Fibroblast of pulmonary artery (primary cell): ENCODE measurements around the gene CCDC12.

Experiments used
- DNase-seq: peaks from one replicate; pipeline ENCODE4 v3.0.0-alpha.2; 2010; ENCODE audit warnings: low read depth
- H3K4me3 ChIP-seq: replicated peaks from 2 replicates; pipeline ENCODE4 v1.5.1; 2011; ENCODE audit warnings: low read depth, mild to moderate bottlenecking, control low read depth, low read length, moderate library complexity
- TF ChIP-seq, protein P1 (sequence below): IDR thresholded peaks from 2 replicates; pipeline ENCODE4 v1.5.1; 2011; ENCODE audit warnings: mild to moderate bottlenecking, control low read depth, low read length, inconsistent platforms; ENCODE audit errors: missing control alignments

CCDC12 gene

DNA sequence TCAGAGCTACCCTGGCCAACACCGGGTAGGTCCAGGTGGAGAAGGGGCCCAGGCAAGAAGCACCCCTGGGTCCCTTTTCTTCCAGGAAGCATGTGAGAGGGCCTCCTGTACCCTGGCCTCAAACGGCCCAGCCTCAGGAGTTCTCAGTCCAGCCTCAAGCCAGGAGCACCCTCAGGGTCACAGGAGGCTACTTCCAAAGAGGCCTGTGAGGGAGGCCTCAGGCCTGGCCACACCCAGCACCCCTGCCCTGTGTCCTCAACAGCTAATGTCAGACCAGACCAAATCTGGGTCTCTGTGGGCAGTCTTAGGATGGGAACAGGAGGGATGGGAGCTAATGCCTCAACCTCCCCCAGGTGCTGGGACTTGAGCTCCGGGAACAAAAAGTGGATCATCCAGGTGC lies 75.5 kb downstream of the CCDC12 start:
- TF ChIP-seq, protein P1, sequence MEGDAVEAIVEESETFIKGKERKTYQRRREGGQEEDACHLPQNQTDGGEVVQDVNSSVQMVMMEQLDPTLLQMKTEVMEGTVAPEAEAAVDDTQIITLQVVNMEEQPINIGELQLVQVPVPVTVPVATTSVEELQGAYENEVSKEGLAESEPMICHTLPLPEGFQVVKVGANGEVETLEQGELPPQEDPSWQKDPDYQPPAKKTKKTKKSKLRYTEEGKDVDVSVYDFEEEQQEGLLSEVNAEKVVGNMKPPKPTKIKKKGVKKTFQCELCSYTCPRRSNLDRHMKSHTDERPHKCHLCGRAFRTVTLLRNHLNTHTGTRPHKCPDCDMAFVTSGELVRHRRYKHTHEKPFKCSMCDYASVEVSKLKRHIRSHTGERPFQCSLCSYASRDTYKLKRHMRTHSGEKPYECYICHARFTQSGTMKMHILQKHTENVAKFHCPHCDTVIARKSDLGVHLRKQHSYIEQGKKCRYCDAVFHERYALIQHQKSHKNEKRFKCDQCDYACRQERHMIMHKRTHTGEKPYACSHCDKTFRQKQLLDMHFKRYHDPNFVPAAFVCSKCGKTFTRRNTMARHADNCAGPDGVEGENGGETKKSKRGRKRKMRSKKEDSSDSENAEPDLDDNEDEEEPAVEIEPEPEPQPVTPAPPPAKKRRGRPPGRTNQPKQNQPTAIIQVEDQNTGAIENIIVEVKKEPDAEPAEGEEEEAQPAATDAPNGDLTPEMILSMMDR = no peak
- no peak overlapping the region for H3K4me3 ChIP-seq

GRCh38 chr3:46900356-46900755 lies 76.2 kb downstream of the CCDC12 start:
- H3K4me3 ChIP-seq = no peak overlapping the region
- TF ChIP-seq, protein P1 = no peak
- no peak for DNase-seq

More for the DNA sequence above, 75.5 kb downstream of the CCDC12 start:
- no peak for DNase-seq

DNA sequence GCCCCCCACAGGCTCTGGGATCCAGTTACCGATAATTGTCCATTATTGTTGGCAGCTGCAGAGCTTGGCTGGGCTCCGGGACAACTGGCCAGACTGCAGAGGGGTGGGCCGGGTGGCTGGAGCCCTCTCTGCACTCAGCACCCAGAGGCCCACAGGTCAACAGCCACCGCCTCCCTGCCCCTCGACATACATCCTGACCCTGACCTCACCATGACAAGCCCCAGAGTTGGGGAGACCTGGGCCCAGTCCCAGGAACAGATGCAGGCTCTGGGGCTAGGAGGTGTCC lies 76.6 kb downstream of the CCDC12 start:
- TF ChIP-seq, protein P1 = no peak
- H3K4me3 ChIP-seq = no peak overlapping the region

GRCh38 chr3:46899151-46900006 lies 77.2 kb downstream of the CCDC12 start:
- TF ChIP-seq, protein P1 = no peak
- no peak overlapping the region for H3K4me3 ChIP-seq
- DNase-seq = no peak

More for the DNA sequence above, 76.6 kb downstream of the CCDC12 start:
- no peak for DNase-seq

- DNase-seq = no peak
- no peak overlapping the region for H3K4me3 ChIP-seq
- TF ChIP-seq, protein P1 = no peak
Measured at GRCh38 chr3:46898321-46899150, 78.0 kb downstream of the CCDC12 start.

DNA sequence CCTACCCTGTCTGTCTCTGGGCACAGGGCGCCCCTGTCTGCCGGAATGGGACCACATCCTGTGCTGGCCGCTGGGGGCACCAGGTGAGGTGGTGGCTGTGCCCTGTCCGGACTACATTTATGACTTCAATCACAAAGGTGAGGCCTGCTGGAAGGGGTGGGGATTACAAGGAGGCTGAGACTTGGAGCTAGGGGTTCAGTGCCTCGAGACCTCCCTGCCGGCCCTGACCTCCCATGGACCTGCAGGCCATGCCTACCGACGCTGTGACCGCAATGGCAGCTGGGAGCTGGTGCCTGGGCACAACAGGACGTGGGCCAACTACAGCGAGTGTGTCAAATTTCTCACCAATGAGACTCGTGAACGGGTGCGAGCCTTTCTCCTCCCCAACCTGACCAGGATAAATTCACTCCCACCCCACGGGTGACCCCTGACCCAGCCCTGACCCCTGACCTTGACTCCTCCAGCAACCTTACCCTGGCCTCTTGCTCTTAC lies 78.7 kb downstream of the CCDC12 start:
- TF ChIP-seq, protein P1 = no peak
- H3K4me3 ChIP-seq = no peak overlapping the region
- DNase-seq = no peak
